ENCODE measurements around the gene AKAP14. TPM values are rescaled to one million over a fixed set of nuclear protein-coding genes. Genes with fewer than 3 reads are reported as not detected.
A peak's percentile ranks its signal among the peaks of the same experiment; 100 is the strongest.
"Not testable (repeated sequence)": the region's sequence is repeated elsewhere in the genome, so short reads cannot be mapped to it uniquely, and the experiment has no call there.

AKAP14 gene
- total RNA-seq, 8 experiments from 2014 or later, result 0.16 to 31.4 TPM; not detected in 6

- 0 to 36% (median 20%) methylated on average over 3 to 14 of the region's 14 CpGs; no CpG with 5 or more reads in 7 of the 10 experiments for WGBS, 10 experiments
- peak overlapping the region; percentile 91 to 99 for H3K27ac ChIP-seq
- in situ Hi-C loops (cut with MboI; ENCODE audit: low pct_unique_long_range_greater_than_20kb in 2 of 9, low sequenced_read_pairs in 9 of 9, unreplicated experiment in 9 of 9), result no loop called here
Observed at GRCh38 chrX:119942831-119943184, 47.1 kb downstream of the AKAP14 start.

DNA sequence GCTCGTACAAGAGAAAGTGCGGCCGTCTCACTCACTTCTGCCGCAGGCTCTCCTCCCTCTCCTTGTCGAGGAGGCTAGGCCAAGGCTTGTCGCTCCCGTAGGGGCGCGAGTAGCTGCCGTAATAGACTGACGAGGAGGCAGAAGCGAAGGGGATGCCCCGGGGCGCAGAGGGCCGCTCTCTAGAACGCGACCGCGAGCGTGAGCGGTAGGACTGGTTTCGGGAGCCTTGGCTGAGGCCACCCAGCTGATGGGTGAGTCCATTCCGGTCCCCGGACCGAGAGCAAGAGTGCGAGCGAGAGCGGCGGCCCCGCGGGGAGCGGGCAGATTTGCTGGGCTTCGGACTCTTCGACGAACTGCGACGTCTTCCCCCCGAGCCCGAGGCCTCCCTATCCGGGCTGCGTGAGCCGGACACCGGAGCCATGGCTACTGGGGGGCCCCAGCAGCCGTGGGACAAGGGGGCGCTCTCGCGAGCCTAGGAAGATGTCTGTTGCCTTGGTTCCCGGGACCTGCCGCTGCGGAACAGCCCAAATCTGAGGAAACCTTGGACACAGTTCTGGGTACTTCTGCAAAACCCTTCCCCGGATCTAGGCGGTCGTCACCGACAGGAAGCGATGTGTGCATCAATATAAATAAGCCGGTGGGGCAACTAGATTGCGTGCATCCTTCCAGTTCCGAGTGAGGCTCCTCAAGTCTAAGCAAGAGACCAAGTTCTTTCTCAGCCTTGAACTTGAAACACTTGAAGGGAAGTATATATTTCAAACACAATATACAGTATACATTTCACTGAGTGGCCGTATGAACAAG lies 47.7 kb downstream of the AKAP14 start, which contains the start of gene NKAP:
NKAP (minus strand) TSS at position 567 of the 804 bp plus-strand sequence; CDS start at position 421, 146 bp downstream.
- peak within 1 kb of the TSS; percentile 91 to 99 for H3K27ac ChIP-seq
- peak within 1 kb of the TSS; percentile 55 to 93 (median 77) for H3K4me3 ChIP-seq
- peaks cover 0 to 8% of the 10 kb centered on the region in 2 donors for H3K4me1 ChIP-seq (replicated peaks in 1 of 2)
- in situ Hi-C loops (cut with MboI; ENCODE audit: low pct_unique_long_range_greater_than_20kb in 2 of 9, low sequenced_read_pairs in 9 of 9, unreplicated experiment in 9 of 9), result no loop called here
- WGBS, 10 experiments, result 0 to 24% methylated on average over 2 to 14 of the region's 59 CpGs; no CpG with 5 or more reads in 8 of the 10 experiments
- peak; percentile 89 to 95 (median 92) for ATAC-seq (replicated peaks in 6 of 8)

More at GRCh38 chrX:119942831-119943184, 47.1 kb downstream of the AKAP14 start:
- H3K4me3 ChIP-seq, result peak overlapping the region; percentile 55 to 93 (median 77)
- ATAC-seq (replicated peaks in 6 of 8), result peak; percentile 4 to 22 (median 8)
- peaks cover 0 to 8% of the 10 kb centered on the region in 2 donors for H3K4me1 ChIP-seq (replicated peaks in 1 of 2)

DNA sequence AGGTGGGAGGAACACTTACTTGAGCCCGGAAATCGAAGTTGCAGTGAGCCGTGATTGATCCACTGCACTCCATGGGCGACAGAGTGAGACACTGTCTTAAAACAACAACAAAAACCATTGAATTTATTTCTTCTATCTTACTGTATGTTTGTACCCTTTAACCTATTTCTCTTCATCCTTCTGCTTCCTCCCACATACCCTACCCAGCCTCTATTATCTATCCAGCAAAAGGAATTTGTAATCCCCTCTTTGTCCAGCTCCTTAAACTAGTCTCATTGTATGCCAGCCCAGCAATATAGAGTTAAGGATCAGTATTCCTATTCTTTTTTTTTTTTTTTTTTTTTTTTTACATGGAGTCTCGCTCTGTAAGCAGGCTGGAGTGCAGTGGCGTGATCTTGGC lies 49.8 kb downstream of the AKAP14 start:
- no peak for ATAC-seq (replicated peaks in 6 of 8)
- H3K27ac ChIP-seq, result no peak overlapping the region
- H3K4me3 ChIP-seq, result no peak overlapping the region
- H3K4me1 ChIP-seq (replicated peaks in 1 of 2), result peaks cover 0 to 8% of the 10 kb centered on the region in 2 donors
- WGBS, 10 experiments, result 19 to 56% (median 36%) methylated on average over 2 to 6 of the region's 6 CpGs; no CpG with 5 or more reads in 6 of the 10 experiments
- in situ Hi-C loops (cut with MboI; ENCODE audit: low pct_unique_long_range_greater_than_20kb in 2 of 9, low sequenced_read_pairs in 9 of 9, unreplicated experiment in 9 of 9), result no loop called here

DNA sequence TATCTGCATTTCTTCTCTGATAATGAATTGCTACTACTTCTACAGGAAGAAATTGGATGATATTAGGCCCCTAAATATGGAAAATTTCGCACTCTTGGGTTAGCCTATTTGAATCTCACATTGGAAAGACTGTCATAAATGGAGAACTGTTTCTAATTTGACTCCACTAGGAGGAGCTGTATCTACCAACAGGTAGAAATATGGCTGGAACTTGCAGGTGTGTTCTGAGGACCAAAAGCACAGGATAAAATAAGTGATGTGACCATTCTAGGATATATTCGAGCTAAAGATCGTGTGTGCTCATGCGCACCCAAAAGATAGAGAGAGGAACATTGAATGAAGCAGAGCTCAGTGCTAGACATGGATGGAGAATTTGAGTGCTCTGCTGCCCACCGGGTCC lies 52.7 kb downstream of the AKAP14 start:
- WGBS, 10 experiments, result 0 to 90% (median 51%) methylated on average over 1 to 5 of the region's 5 CpGs; no CpG with 5 or more reads in 5 of the 10 experiments
- Histone ChIP-seq H3K4me3 (no peak overlapping the region), H3K27ac (no peak overlapping the region), H3K4me1 (replicated peaks in 1 of 2) (peaks cover 0 to 4% of the 10 kb centered on the region in 2 donors)
- ATAC-seq (replicated peaks in 6 of 8), result no peak
- in situ Hi-C loops (cut with MboI; ENCODE audit: low pct_unique_long_range_greater_than_20kb in 2 of 9, low sequenced_read_pairs in 9 of 9, unreplicated experiment in 9 of 9), result no loop called here

GRCh38 chrX:119954374-119954773 lies 58.7 kb downstream of the AKAP14 start:
- H3K27ac ChIP-seq, result no peak overlapping the region
- no peak for ATAC-seq (replicated peaks in 6 of 8)
- H3K4me3 ChIP-seq, result no peak overlapping the region
- in situ Hi-C loops (cut with MboI; ENCODE audit: low pct_unique_long_range_greater_than_20kb in 2 of 9, low sequenced_read_pairs in 9 of 9, unreplicated experiment in 9 of 9), result no loop called here
- whole genome bisulfite sequencing, 10 experiments, result 0 to 100% (median 52%) methylated on average over 1 to 3 of the region's 3 CpGs; no CpG with 5 or more reads in 2 of the 10 experiments
- H3K4me1 ChIP-seq (replicated peaks in 1 of 2), result no peaks in the 10 kb centered on the region

GRCh38 chrX:119955807-119956570 lies 60.3 kb downstream of the AKAP14 start:
- H3K4me3 ChIP-seq; in situ Hi-C loops (cut with MboI; ENCODE audit: low pct_unique_long_range_greater_than_20kb in 2 of 9, low sequenced_read_pairs in 9 of 9, unreplicated experiment in 9 of 9); H3K4me1 ChIP-seq (replicated peaks in 1 of 2); H3K27ac ChIP-seq; ATAC-seq (replicated peaks in 6 of 8): not testable (repeated sequence)
- WGBS, 10 experiments, result 0 to 100% (median 35%) methylated on average over 1 to 10 of the region's 21 CpGs; no CpG with 5 or more reads in 6 of the 10 experiments

DNA sequence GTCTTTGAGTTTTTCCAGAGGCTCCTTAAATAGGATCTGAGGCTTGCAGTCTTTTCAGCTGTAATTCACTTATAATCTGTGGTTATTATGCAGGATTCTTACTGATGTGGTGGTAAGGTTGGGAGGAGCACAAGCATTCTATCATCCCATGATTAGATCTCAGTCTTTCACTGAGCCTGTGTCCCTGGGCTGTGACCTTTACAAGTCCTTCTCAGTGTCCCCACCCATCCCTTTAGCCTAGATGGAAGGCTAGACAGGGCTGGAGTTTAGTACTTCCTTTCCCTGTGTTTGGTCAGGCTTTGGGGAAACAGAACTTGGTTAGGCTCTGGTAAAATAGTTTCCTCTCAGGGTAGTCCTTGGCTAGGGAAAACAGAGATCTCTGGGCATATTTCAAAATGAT lies 64.9 kb downstream of the AKAP14 start:
- no peak overlapping the region for H3K4me3 ChIP-seq
- no peak overlapping the region for H3K27ac ChIP-seq
- in situ Hi-C loops (cut with MboI; ENCODE audit: low pct_unique_long_range_greater_than_20kb in 2 of 9, low sequenced_read_pairs in 9 of 9, unreplicated experiment in 9 of 9), result no loop called here
- no peaks in the 10 kb centered on the region for H3K4me1 ChIP-seq (replicated peaks in 1 of 2)
- ATAC-seq (replicated peaks in 6 of 8), result peak in 1 of 8 experiments; percentile 59

GRCh38 chrX:119966837-119967236 lies 71.1 kb downstream of the AKAP14 start:
- in situ Hi-C loops (cut with MboI; ENCODE audit: low pct_unique_long_range_greater_than_20kb in 2 of 9, low sequenced_read_pairs in 9 of 9, unreplicated experiment in 9 of 9); ATAC-seq (replicated peaks in 6 of 8); H3K27ac ChIP-seq; H3K4me3 ChIP-seq; H3K4me1 ChIP-seq (replicated peaks in 1 of 2): not testable (repeated sequence)
- no CpG with 5 or more reads among the region's 1 CpG for WGBS, 10 experiments

Other genes with a start within 250 kb of the AKAP14 start
- 10 to 100 TPM; 35.4 to 96.5 (median 68.9) TPM for gene SEPTIN6, start 202.7 kb upstream of the AKAP14 start, total RNA-seq
- gene SOWAHD, start 137.3 kb upstream of the AKAP14 start, total RNA-seq, result 1 to 10 TPM in 3 of 8 experiments, under 1 TPM in 4, not detected in 1; 0.18 to 4.0 (median 0.87) TPM
- 1,000 to 10,000 TPM; 2,348 to 7,389 (median 4,761) TPM for gene RPL39, start 104.3 kb upstream of the AKAP14 start, total RNA-seq
- gene UPF3B, start 42.9 kb upstream of the AKAP14 start, total RNA-seq, result 10 to 100 TPM; 11.9 to 28.7 (median 16.3) TPM
- 10 to 100 TPM; 17.3 to 33.8 (median 20.7) TPM for gene RNF113A, start 24.2 kb upstream of the AKAP14 start, total RNA-seq
- gene NDUFA1, start 24.1 kb upstream of the AKAP14 start, total RNA-seq, result 100 to 1,000 TPM; 122 to 196 (median 146) TPM
- 10 to 100 TPM in 3 of 8 experiments, 1 to 10 TPM in 5; 6.9 to 12.7 (median 9.4) TPM for gene NKAP, start 47.9 kb downstream of the AKAP14 start, total RNA-seq
- under 1 TPM in 3 of 8 experiments, not detected in 5; 0.11 to 0.43 (median 0.42) TPM for gene RHOXF2B, start 181.8 kb downstream of the AKAP14 start, total RNA-seq
- gene RHOXF1, start 220.0 kb downstream of the AKAP14 start, total RNA-seq, result under 1 TPM in 2 of 8 experiments, not detected in 6; 0.16 to 0.82 TPM

All from motor neuron (in vitro differentiated cells).